GM18907 (cell line): ENCODE data around the gene MSL3.

Source experiments
- ATAC-seq: cut with Tn5 transposase; IDR thresholded peaks from one replicate; pipeline ENCODE4 v1.9.1; 2021; ENCODE audit warnings: mild to moderate bottlenecking, moderate library complexity; ENCODE audit not compliant: unreplicated experiment

The MSL3 gene

DNA sequence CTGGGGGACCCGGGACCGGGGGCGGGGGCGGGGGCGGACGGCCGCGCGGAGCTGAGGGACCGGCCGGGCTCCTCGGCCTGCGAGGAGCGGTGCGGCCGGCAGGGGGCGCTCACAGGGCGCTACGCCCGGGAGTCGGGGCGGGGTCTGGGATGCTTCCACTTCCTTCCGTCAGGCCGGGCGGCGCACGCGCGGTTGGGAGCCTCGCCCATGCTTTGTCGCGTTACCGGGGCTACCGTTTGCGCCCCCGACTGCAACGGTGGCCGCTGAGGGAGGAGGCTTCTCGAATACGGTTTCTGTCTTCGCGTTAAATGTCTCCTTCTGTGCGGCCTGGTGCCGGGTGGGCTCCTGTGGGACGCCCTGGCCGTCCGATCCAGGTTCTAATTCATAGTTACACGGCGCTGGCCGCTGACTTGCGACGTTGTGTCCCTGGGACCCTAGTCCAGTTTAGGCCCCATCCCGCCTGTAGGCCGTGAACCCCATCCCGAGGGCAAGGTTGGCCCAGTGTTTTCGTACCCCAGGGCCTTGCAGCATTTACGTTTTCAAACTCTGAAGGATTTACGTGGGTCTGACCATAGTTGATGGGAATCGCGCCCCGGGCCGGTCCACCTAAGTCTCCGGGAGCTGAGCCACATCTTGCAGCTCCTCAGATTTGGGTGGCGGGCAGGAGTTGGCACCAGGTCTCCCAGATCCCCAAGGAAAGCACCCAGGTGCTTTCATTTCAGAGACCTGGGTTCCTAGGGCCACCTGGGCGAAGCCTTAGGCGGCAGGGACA is 549 bp downstream of the MSL3 start:
- ATAC-seq = peak; percentile 37

DNA sequence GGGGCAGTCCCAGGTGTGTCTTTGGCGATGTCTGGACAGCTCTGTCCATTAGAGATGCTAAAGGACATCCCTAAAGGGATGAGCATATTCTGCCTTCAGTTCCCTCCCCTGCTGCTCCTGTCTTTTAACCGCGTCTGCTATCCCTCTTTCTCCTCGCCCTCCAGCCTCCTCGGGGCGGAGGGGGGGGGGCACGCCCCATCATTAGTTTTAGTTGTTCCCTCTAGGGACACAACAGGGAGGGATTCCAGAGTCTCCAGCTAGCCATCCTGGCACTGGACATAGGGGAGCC is 1.1 kb downstream of the MSL3 start:
- ATAC-seq = peak; percentile 0

DNA sequence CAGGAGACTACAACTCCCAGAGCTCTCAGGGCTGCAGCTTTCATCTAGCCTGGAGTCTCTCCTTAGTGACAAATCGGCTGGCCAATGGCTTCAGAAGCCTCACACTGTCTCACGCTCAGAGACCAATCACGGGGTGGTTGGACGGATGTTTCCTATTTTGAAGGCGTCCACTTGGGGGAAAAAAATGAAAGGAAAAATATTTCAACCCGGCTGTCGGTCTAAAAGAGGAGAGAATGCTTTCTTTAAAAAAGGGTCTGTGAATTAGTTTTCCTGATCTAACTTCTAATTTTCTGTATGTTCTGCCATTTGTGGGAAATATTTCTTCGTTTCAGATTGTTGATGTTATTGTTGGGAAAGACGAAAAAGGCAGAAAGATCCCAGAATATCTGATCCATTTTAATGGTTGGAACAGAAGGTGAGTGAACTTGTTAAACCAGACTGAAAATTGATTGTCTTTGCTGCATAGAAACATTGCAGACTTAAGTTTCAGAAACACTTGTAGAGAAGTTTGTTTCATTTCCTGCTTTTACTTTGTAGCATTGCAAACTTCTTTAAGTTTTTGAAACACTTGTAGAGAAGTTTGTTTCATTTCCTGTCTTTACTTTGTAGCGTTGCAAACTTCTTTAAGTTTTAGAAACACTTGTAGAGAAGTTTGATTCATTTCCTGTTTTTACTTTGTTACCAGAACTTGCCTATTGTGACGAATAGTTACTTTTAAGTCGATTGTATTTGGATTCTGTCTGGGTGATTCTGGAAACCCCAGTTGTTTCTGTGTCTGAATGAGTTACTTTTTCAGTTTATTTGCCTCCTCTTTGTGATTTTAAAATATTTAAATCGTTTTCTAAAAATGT is 1.6 kb downstream of the MSL3 start:
- ATAC-seq = peak; percentile 83

DNA sequence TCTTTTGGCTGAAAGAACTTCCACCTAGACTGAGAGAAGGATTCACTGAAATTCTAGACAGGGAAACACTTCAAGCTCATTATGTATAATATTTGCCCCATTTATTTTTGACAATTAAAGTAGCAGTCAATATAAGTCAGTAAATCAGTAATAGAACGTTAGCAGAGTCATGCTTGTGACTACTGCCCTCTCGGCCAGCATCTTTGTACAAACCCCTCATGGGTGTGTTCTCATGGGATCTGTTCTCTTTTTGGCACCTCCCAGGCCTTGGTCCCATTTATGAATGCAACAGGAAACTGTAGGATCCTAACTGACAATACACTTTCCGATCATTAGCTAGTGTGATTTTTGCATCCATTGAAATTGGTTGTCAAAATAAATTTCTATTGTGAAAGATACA is 2.9 kb downstream of the MSL3 start:
- no peak for ATAC-seq

DNA sequence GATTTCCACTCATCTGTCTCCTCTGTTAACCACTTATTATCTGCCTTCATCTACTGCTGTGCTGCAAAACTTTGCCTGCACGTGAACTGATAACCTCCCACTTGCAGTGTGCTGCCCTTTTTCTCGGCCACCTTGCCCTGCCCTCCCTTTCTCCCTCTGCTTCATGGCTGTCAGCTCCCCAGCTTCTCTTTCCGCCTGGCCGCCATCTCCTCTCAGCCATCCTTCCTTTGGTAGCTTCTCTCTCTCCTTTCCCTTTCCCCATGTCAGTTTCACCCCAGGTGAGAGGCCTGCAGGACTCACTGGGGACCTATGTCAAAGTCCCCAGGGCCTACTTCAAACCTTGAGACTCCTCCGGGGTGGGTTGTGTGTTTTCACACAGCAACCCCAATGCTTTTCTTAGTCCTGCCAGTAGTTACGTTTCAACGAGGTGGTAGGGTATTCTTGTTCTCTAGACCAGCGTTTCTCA is 6.6 kb downstream of the MSL3 start:
- ATAC-seq = peak; percentile 28

DNA sequence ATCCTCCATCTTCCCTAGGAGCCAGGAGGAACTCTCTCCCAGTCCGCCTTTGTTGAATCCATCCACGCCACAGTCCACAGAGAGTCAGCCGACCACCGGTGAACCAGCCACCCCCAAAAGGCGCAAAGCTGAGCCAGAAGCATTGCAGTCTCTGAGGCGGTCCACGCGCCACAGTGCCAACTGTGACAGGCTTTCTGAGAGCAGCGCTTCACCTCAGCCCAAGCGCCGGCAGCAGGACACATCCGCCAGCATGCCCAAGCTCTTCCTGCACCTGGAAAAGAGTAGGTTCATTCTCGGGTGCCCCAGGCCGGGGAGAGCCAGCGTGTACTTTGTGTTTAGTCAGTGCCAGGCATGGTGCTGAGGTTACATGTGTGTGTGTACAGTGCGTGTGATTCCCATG is 7.4 kb downstream of the MSL3 start:
- ATAC-seq = no peak

DNA sequence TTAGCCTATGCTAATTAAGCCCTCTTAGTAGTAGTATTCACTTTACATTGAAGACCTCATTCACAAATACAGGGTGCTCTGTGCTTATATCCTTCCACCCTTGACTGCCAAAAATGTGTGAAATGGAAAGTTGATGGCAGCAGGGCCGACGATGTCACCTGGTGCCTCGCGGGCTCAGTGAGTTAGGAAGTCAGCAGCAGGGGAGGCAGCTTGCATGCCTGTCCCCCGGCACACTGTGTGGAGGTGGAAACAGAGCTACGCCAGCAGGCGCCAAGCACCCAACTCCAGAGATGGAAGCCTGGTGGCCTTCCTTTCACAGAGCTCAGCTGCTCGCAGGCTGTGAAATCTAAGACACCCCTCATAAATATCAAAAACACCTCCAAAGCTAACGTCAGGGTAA is 8.4 kb downstream of the MSL3 start:
- no peak for ATAC-seq

DNA sequence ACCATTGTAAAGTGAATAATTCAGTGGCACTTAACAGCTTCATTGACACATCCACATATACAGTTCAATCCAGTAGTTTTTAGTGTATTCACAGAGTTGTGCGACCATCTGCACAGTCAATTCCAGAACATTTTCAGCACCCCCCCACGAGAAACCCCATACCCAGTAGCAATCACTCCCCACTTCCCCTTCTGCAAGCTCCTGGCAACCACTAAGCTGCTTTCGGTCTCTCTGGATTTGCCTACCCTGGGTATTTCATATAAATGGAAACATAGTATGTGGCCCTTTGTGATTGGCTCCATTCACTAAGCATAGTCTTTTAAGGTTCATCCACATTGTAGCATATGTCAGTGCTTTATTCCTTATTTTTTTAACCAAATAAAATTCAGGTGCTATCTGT is 10.0 kb downstream of the MSL3 start:
- peak; percentile 69 for ATAC-seq

DNA sequence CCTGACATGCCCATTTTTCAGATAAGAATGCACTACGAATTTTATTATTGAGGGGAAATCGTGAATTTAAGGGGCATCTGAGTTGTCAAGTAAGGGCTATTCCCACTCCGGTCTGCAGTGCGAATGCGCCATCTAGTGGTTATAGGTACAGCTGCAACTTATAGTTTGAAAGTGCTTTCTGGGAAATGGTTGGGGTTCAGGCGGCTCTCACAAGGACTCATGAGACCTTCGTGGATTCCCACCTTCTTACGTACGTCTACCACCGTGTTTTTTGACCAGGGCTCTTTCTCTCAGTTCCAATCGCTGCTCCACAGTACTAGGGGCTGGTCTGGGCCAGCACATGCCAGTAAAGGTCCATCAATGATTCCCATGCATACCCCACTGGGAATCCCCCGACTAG is 12.3 kb downstream of the MSL3 start:
- peak; percentile 64 for ATAC-seq

DNA sequence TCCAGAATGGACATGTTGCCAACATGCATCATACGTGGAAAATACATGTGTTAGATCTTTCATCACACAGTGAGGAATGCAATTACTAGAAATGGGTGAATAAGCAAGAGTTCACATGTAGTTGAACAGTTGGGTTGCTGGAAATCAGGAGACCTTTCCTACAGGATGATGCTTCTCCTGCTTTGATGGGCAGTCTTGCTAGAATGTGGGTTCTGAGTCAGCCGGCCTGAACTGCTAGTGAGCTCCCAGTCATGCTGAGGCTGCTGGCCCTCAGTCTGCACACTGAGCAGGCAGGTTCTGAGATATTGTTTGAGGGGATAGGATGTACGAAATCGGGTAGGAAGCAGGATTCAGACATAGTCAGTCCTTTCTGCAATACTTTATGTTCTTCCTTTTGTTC is 20.2 kb downstream of the MSL3 start:
- ATAC-seq = no peak

DNA sequence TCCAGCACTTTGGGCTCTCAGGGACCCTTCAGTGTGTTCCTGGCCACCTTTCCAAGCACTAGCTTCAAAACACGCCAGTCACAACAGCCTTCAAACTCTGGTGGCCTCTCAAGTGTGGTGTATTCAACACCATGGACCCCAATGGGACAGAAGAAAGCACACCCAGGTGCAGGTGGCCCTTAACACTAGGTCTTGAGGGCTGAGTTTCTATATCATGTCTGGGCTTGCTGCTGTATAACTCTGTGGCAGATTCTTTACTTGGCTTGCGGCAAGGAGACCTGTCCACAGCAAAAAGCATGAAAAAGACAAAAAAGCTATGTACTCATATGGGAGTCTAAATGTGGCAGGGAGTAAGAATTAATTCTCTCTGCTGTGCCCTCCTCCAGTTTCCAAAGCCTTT is 23.1 kb downstream of the MSL3 start:
- no peak for ATAC-seq

DNA sequence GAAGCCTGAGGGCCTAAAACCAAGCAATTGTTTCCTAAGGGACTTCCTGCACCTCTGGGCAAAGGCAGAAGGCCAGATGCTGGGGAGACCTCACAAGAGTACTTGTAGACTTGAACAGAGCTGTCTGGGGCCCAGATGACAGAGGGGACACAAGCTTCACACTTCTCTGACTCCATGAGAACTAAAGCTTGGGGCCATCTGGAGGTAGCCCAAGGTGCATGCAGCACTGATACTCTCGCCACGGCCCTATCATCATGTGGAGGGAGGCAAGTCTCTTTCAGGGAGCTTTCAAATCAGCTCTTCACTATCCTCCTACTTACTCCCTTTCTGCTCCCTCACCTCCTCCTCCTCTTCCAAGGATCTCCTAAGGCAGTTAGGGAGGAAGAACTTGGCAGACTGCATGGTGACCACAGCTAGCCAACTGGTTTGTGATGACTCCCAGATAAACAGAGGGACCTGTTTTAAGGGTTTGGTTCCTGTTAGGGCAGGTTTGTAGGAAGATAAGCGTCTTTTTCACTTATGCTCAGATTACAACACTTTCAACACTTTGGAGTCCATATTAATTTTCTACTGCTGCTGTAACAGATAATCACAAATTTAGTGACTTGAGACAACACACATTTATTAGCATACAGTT is 23.8 kb downstream of the MSL3 start:
- no peak for ATAC-seq

DNA sequence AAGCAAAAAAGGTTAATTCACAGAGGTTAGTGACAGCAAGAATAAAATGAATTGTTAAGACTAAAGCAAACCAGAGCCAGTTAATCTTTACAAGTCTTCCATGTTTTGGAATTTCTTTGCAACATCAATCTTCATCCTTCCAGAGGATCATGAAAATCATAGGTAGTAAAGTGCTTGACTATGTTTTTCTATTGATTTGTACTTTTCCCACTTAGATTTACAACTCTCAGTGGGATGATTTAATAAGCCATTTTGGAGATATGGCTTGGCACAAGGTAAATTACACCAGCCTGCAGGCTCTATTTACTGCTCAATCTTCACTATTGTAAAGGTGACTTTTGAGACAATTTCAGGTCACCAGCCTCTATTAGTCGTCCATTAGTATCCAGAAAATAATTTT is 26.5 kb downstream of the MSL3 start:
- ATAC-seq = no peak

DNA sequence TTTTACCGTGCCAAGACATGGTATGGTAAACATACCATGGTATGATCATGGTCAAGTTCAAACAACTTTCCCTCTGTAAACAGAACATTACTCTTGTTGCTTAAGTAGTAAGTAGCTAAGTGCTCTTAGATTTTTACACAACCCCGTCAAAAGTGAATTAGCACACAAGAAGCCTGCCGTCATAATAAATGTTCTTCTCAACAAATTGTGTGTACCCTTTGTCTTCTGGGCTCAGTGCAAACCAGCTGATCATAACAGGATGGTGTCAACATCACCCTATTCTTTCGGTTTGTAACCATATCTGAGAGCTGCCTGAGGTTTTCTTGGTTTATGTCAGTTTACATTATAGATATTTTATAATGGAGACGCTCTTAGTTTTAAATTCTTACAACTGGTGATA is 28.8 kb downstream of the MSL3 start:
- ATAC-seq = no peak

DNA sequence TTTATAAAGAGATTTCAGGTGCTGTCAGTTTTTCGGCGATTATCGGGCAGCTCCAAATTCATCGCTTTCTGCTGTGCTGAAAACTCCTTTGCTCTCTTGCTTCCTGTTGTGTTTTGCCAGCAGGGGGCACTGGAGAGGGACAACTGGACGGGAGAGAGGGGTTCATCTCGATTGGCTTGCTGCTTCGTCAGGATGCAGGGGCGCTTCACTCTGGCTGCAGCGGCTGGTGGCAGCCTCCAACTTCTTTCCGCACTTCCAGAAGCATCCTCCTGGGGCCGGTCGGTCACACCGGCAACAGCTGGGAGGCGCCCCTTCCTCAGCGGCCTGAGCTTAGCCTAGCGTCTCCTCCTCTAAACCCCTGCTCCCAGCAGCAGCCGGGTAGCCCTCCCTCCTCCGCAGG is 29.5 kb downstream of the MSL3 start:
- ATAC-seq = no peak

DNA sequence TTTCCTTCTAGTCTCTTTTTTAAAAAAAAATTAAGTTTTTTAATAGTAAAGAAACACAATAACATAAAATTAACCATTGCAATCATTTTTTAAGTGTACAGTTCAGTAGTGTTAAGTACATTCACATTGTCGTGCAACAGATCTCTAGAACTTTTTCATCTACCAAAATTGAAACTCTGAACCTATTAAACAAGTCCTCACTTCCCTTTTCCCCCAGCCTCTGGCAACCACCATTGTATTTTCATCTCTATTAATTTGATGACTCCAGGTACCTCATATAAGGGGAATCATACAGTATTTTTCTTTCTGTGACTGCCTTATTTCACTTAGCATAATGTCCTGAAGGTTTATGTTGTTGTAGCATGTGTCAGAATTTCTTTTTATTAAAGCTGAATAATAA is 31.8 kb downstream of the MSL3 start:
- peak; percentile 47 for ATAC-seq

DNA sequence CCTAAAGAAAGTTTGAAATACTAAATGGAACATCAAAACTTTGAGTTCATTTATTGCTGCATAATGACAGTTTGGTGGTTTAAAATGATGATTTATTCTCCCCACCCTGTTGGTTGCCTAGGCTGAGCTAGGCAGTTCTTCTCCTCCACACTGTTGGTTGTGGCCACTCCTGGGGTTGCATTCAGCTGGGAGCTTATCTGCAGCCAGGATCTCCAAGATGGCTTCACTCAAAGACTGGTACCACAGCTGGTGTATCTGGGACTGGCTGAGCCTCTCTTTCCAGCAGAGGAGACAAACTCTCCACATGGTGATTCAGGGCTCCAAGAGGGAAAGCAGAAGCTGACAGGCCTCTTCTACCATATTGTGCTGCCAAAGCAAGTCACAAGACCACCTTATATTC is 33.1 kb downstream of the MSL3 start:
- no peak for ATAC-seq

DNA sequence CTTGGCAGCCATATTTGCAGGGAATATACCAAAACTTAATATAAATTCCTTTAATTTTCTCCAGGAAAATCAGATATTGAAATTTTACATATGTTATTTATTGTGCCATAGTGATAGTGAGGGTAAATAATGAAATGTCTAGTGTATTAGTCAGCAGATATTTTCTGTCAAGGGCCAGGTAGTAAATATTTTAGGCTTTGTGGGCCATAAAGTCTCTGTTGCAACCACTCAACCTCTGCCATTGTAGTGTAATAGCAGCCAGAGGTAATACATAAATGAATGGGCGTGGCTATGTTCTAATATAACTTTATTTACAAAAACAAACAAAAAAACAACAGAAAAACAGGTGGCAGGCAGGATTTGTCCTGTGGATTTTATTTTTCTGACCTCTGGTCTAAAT is 33.5 kb downstream of the MSL3 start:
- ATAC-seq = no peak

DNA sequence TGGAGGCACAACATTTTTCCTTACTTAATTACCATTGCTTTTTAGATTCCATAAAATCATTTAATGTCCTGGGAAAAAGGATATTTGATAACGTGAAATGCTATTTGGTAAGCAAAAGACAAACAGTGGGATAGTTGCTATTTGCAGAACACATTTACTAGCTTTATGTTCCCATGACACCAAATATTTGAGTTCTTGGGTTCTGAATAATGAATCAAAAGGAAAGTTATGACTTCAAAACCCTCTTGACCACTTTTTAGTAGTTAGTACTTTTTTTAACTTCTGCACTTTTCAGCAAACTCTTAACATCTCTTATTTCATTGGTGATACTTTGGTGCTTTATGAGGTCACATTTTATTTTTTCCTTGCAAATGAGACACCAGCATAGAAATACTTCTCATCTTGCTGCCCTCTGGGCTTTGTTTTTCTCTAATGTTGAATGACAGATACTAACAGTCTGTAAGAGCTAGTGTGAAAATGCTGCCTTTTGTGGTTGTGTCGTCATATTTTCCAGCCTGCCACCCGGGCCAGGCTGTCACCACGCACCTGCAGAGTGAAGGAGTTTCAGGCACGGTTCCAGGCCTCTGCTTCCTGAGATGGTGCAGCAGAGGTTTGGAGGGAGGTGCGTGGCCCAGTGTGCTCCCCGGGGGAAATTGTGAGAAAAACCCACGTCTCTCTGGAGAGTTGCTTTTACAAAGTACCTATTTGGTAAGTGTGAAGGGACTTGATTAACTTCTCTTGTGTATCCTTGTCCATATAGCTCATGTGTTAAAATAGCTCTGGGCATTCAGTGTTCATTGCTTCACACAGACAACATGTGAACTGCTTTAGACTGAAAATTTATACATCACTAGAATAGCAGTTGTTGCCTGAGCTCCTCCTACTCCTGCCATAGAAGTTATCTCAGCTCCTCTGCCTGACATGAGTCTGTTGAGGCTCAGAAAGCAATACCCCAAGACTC is 34.7 kb downstream of the MSL3 start:
- peak; percentile 92 for ATAC-seq

DNA sequence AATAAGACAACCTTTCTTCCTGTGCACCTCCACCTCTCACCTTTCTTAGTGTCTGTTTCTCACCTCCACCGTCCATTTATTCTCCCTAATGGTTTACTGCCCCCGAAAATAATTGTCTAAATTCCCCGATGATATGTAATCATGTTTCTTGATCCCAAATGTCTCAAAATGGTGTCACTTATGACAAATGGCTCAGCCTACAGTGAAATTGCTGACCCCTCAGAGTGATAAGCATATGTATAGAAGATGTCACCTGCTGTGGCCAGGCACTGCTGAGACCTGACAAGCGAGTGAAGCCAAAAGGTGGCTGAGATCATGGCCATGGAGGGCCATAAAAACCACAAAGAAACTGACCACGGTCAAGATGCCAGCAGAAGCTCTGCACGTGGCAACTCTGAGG is 35.7 kb downstream of the MSL3 start:
- ATAC-seq = no peak

DNA sequence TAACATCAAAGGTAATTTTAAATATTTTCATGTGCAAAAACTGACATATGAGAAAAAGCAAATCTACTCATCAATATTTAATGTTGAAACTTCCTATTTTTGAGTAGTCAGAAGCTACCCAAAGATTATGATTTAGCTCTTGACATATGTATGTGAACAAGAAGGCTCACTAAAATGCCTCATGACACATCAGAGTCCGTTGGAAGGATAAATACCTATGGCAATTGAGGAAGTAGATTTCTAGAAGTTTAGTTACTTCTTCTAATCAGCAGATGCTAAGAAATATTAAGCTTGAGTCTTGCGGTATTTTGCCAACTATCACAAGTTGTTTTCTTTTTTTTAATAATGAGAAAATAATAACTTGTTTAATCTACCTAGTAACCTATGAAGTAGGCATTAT is 55.3 kb downstream of the MSL3 start:
- no peak for ATAC-seq
